GM12874 (cell line): ENCODE results near the gene HOXD1.

Experiments used
- CTCF ChIP-seq: IDR thresholded peaks from 2 replicates; pipeline ENCODE4 v1.5.1; 2011; ENCODE audit warnings: low read depth, mild to moderate bottlenecking, control low read depth, low read length, moderate library complexity; ENCODE audit not compliant: insufficient read depth

Gene HOXD1

DNA sequence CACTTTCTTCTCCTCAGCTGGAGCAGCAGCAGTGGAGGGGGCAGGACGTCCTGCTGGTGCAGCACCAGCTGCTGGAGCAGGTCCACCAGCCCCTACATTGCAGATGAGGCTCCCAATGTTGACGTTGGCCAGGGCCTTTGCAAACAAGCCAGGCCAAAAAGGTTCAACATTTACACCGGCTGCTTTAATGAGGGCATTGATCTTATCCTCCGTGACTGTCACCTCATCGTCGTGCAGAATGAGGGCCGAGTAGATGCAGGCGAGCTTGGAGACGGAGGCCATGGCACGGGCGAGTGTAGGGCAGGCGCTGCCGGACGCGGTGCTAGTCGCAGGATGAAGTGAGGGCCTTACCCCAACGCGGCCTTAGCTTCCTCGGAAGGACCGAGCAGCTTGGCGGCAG is 12.5 kb downstream of the HOXD1 start:
- TF ChIP-seq CTCF = no peak

- TF ChIP-seq CTCF = no peak
Measured at GRCh38 chr2:176202491-176202890, 14.0 kb downstream of the HOXD1 start.

DNA sequence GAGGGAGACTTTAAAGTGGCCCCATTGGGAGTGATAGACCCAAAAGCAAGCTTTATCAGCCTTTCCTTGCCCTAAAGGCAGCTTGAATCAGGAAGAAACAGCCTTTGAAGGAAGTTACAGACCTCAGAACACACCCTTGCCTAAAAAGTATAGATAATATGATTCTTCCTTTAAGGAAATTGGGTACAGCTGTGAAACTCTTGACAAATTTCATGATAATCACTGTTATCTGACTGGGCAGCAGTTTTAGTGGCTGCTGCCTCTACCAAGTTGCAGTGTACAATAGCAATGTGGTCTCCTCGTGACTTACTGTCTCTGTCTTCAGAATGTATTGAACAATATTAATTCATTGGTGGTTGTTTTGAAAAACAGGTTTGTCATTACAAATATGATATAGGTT is 16.7 kb downstream of the HOXD1 start:
- no peak for TF ChIP-seq CTCF

DNA sequence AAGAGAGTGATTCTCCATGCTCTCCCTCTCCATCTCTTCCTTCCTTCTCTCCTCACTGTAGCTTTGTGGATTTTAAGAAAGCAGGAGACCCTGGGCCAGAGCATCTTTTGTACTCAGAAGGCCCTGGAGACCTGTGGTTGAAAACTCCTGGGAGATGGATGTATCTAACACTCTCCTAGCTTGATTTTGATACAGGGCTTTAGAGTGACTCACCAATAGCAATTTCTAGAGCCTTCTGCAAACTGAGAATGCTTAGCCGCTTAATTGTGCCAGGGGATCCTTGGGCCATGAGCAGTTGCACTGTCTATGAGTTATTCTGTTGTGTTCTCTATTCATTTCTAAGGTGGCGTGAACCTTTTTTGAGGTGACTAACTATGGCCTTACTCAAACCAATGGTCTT is 17.7 kb downstream of the HOXD1 start:
- TF ChIP-seq CTCF = no peak

GRCh38 chr2:176206682-176207081 is 18.2 kb downstream of the HOXD1 start:
- TF ChIP-seq CTCF = no peak

DNA sequence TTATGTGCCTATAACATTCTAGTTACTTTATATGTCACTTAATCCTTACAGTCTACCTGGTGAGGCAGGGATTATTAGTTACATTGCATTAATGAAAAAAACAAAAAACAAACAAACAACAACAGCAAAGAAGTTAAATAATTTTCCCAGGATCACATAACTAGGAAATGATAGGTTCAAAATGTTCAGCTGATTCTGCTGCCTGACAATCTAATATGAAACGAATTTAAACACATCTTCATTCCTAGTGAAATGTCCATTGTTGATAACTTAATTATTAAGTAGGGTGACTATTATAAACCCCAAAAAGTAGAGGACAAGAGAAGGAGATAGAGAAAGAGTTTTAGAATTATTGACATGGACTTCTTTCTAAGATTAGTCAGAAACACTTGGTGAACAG is 22.6 kb downstream of the HOXD1 start:
- TF ChIP-seq CTCF = no peak

DNA sequence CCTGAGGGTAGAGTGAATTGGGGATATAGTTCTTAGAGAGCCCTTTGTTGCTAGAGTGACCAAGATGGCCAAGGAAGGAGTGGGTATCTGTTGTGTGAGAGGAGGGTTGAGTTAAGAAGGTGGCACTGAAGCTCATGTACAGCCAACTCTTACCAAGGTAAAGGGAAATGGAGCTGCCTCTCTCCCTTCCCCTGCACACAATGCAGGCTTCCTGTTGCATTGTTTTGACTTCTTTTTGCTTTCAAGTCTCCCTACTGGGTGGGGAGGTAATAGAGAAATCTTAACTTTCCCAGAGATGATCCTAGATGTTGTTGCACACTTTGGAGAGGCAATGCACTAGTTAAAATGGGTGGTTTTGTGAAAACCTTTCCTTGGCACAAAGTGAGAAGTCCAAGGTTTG is 23.8 kb downstream of the HOXD1 start:
- TF ChIP-seq CTCF = no peak

DNA sequence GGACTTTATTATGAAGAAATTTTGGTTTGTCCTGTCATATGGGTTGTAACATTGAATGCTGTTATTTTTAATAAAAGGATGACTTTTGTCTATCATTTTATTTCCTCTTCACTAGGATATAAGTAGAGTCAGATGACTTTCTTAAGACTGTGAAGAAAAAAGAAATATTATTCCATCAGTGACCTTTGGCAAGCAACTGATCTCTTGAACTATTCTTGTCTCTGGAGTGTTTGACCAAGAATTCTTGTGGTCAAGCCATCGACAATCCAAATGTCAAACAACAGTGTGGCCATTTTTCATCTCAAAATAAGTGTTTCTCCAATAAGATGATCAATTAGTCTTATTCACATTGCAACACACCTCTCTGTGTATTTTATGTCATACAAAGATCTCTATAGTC is 24.9 kb downstream of the HOXD1 start:
- TF ChIP-seq CTCF = no peak
